HG02973 (cell line): ENCODE results near the gene PDE2A.
"Not testable (repeated sequence)": the region's sequence is repeated elsewhere in the genome, so short reads cannot be mapped to it uniquely, and the experiment has no call there.

ENCODE experiments used
- ATAC-seq: cut with Tn5 transposase; IDR thresholded peaks from one replicate; pipeline ENCODE4 v1.9.1; 2021; ENCODE audit warnings: moderate library complexity; ENCODE audit not compliant: unreplicated experiment

The PDE2A gene

DNA sequence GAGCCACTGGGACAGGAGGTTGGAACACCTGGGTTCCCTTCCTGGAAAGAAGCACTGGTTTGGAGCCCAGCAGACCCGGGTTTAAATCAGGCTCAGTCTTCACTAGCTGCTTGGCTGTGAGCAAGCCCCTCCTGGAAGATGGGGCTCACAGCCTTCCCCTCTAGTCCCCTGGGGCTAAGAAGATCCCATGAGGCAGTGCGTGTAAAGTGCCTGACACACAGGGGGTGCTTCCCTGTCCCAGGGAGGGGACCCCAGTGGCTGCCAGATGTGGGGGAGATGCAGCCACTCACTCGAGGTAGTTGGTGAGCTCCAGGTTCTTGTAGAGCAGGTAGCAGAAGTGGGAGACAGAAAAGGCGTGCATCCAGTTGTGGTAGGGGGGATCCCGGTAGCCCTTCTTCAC lies 93.2 kb downstream of the PDE2A start:
- no peak for ATAC-seq

DNA sequence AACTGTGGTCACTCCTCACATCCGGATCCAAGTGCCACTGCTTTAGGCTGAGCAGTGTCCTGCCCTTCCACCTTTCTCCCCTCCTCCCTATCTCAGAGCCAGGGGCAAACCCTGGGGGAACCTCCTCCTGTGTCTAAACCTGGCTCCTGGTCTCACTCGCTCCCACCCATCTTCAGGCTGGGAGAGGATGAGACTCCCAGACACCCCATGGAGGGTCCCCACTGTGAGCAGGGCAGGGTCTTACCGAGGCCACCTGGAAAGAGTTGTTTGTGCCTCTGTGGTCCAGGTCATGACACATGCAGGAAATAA lies 93.6 kb downstream of the PDE2A start:
- no peak for ATAC-seq

GRCh38 chr11:72579816-72580641 lies 94.2 kb downstream of the PDE2A start:
- no peak for ATAC-seq

- ATAC-seq: no peak
Measured at GRCh38 chr11:72578991-72579815, 95.0 kb downstream of the PDE2A start.

GRCh38 chr11:72578566-72578965 lies 95.7 kb downstream of the PDE2A start:
- no peak for ATAC-seq

DNA sequence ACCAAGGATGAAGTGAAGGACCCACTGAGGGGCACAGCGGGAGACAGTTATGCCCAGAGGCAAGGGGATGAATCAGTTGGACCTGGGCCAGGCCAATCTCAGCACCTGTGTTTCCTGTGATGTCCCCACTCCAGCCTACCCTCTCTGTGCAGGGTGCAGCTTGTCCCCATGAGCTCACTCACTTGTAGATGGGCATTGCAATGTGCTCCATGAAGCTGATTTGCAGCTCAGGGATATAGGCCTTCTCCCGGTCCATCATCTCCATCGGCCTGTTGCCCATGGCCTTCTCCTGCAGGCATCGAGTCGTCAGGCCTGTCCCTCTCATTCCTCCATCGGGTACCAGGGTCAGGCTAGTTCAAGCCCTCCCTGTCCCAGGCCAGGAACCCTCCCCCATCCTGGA lies 96.2 kb downstream of the PDE2A start:
- no peak for ATAC-seq

DNA sequence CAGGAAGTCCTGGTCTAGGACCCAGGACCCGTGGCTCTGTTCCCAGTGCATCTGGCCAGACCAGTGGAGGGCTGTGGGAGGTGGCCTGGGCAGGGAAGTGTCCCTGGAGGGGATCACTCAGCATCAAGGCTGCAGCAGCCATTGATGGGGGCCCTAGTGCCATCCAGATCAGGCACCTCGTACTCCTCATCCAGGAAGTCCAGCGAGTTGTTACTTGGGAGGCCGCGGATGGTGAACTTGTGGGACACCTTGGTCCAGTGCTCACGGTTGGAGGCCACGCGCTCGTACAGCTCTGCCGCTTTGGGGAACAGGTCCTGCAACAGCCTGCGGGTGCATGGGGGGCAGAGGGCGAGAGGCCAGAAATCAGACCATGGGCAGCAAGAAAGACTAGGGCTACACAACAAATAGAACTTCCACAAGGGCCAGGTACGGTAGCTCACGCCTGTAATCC lies 96.9 kb downstream of the PDE2A start:
- ATAC-seq: no peak

GRCh38 chr11:72576661-72577060 lies 97.6 kb downstream of the PDE2A start:
- no peak for ATAC-seq

DNA sequence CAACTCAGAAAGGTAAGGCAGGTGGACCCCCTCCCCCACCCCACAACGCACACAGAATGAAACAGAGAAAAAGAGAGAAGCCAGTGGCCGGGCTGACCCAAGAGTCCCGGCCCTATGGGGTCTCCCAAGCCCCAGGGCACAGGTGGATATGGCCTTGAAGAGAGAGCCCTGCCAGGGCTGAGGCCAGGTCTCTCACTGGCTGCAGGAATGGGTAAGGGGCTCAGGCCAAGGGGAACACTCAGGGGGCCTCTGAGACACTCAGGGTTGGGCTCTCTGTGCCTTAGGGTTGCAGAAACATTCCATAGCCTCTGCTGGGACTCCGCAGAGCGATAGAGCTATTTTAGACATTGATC lies 98.0 kb downstream of the PDE2A start:
- ATAC-seq: no peak

- no peak for ATAC-seq
Measured at GRCh38 chr11:72575533-72576242, 98.5 kb downstream of the PDE2A start.

- ATAC-seq: no peak
Measured at GRCh38 chr11:72574548-72575460, 99.4 kb downstream of the PDE2A start.

GRCh38 chr11:72573855-72574445 lies 100.3 kb downstream of the PDE2A start:
- no peak for ATAC-seq

- ATAC-seq: no peak
Measured at GRCh38 chr11:72573072-72573854, 101.0 kb downstream of the PDE2A start.

DNA sequence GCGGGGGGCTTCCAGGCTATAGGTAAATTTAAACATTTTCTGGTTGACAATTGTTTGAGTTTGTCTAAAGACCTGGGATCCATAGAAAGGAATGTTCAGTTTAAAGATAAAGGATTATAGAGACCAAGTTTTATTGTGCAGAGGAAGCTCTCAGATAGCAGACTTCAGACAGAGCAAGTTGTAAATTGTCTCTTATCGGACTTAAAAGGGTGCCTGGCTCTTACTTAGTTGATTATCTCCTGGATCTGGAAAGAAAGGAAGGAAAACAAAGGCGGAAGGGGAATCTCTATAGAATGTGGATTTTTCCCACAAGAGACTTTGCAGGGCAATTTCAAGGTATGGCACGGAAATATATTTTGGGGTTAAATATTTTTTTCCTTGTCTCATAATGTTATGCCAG lies 101.7 kb downstream of the PDE2A start:
- not testable (repeated sequence) for ATAC-seq

GRCh38 chr11:72570893-72571661 lies 103.1 kb downstream of the PDE2A start:
- ATAC-seq: no peak

GRCh38 chr11:72569966-72570892 lies 104.0 kb downstream of the PDE2A start:
- ATAC-seq: no peak

GRCh38 chr11:72568861-72569260 lies 105.4 kb downstream of the PDE2A start:
- no peak for ATAC-seq

DNA sequence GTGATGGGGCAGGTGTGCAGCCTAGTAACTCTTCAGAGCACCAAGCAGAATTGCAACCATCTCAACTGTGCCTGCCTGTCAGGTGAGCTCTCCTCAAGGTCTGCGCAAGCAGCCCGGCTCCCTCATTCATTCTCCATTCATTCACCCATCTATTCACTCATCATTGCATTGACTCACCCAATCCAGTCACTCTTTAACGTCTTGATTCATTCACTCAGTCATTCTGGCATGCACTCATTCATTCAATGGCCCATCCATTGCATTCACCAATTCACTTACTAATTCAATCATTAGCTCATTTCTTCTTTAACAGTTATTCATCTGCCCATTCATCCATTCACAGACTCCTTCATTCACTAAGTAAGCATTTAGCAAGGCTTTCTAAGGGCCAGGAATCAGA lies 111.8 kb downstream of the PDE2A start:
- ATAC-seq: no peak
